Vagina (tissue), 2 donors: Measurements from ENCODE around the gene NDUFB1.

Experiments
- POLR2A ChIP-seq, 2 donors: fragments of 450-650 bp; IDR thresholded peaks; one replicate each; pipeline ENCODE4 v1.6.1; 2017; ENCODE audit warnings: antibody characterized with exemption in 2 of 2, mild to moderate bottlenecking in 2 of 2, moderate library complexity in 2 of 2
- TF ChIP-seq, protein P1 (sequence below), 3 experiments: fragments of 450-650 bp in 2 of 3; fragments of 200-600 bp in 1 of 3; sonication (generic) in 1 of 3; IDR thresholded peaks; one replicate each; pipeline ENCODE4 v1.5.1; 2017 to 2019; ENCODE audit warnings: antibody characterized with exemption in 3 of 3, mild to moderate bottlenecking in 2 of 3, moderate library complexity in 2 of 3

DNA sequence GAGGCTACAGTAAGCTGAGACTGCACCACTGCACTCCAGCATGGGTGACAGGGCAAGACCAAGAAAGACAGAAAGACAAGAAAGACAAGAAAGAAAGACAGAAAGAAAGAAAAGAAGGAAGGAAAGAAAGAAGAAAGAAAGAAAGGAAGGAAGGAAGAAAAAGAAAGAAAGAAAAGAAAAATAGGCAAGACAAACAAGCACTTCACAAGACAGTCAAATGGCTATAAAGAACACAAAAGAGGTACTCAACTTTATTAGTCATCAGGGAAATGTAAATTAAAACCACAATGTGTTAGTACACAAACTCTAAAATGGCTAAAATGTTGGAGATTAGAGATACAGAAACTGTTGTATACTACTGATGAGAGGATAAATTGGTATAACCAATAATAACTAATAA lies 21.7 kb downstream of the NDUFB1 start:
- TF ChIP-seq, protein P1, sequence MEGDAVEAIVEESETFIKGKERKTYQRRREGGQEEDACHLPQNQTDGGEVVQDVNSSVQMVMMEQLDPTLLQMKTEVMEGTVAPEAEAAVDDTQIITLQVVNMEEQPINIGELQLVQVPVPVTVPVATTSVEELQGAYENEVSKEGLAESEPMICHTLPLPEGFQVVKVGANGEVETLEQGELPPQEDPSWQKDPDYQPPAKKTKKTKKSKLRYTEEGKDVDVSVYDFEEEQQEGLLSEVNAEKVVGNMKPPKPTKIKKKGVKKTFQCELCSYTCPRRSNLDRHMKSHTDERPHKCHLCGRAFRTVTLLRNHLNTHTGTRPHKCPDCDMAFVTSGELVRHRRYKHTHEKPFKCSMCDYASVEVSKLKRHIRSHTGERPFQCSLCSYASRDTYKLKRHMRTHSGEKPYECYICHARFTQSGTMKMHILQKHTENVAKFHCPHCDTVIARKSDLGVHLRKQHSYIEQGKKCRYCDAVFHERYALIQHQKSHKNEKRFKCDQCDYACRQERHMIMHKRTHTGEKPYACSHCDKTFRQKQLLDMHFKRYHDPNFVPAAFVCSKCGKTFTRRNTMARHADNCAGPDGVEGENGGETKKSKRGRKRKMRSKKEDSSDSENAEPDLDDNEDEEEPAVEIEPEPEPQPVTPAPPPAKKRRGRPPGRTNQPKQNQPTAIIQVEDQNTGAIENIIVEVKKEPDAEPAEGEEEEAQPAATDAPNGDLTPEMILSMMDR (IDR thresholded peaks at IDR 0.05): no peak
- no peak for TF ChIP-seq POLR2A (IDR thresholded peaks at IDR 0.05)
